Activated CD4-positive, alpha-beta T cell treated with anti-CD3 and anti-CD28 coated beads, Interleukin-2, Interleukin-6, amounts not matched to agents 100 ng/mL and 50 ng/mL, durations not matched to agents 16 hours and 8 hours (primary cell): ENCODE data around the gene GPR45.

Experiments
- DNase-seq: peaks from one replicate; pipeline ENCODE4 v3.0.0-alpha.2; 2020

The GPR45 gene

DNA sequence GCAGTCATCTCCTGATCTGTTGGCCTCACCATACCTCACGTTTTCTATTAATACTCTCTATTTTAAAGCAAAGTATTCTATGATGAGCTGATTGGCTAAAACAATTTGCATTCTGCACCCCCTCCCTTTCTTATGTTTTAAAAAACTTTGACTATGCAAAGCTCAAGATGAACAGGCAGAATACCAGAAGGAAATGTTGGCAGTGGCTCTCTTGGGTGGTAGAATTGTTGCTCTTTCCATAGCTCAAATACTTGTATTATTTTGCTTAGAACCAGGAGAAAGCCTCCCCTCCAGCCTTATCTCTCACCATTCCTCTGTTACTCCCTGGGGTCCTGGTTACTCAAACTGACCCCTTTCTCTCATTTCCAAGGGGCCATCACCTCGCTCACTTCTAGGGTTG, 14.4 kb downstream of the GPR45 start:
- DNase-seq, result no peak

DNA sequence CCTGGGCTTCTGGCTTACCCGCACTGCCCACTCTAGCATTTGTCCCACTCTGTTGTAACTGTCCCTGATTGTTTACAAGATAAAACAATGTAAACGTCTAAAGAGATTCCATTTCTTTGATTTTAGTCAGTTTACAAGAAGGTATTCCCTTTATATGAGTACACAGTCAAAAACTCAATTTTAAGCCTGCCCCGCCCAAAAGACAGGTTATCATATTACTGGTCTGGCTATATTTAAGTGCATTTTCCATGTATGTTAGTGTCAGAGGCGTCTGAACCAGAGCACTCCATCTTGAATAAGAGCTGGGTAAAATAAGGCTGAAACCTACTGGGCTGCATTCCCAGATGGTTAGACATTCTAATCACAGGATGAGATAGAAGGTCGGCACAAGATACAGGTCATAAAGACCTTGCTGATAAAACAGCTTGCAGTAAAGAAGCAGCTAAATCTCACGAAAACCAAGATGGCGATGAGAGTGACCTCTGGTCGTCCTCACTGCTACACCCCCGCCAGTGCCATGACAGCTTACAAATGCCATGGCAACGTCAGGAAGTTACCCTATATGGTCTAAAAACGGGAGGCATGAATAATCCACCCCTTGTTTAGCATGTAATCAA, 15.0 kb downstream of the GPR45 start:
- DNase-seq, result no peak

DNA sequence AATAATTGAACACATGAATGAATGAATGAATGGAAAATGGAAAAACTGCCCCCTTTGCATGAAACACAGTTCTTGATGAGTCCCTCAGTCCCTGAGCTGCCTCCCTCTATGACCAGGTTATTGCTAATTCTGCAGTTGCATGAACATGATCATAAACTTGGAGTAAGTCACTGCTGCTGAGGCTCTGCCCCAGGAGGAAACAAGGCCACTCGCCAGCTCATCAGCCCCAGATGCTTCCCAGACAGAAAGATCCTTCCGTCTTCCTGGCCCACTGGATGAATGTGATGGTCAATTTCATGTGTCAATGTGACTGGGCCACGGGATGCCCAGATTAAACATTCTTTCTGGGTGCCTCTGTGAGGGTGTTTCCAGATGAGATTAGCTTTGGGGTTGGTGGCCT, 16.4 kb downstream of the GPR45 start:
- no peak for DNase-seq

DNA sequence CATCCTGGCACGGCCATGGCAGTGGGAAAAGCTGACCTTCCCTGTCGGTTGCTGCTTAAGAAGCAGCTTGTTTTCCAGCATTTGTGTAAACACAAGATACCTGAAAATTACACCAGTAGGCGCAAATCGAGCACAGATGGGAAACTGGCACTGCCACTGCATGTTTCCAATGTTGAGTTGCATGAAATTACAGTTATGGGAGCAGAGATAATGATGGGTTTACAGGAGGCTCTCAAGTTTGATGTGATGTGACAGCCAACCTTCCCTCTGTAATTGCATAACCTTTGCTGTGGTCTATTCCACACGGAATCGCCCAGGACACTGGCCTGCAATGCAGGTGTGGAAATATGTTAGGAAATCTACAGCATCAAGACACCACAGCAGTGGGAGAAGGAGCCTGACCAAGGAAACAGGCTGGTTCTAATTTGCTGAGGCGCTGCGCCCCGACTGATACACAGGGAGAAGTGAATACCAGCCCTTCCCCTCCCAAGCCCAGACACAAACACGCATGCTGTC, 17.4 kb downstream of the GPR45 start:
- no peak for DNase-seq

DNA sequence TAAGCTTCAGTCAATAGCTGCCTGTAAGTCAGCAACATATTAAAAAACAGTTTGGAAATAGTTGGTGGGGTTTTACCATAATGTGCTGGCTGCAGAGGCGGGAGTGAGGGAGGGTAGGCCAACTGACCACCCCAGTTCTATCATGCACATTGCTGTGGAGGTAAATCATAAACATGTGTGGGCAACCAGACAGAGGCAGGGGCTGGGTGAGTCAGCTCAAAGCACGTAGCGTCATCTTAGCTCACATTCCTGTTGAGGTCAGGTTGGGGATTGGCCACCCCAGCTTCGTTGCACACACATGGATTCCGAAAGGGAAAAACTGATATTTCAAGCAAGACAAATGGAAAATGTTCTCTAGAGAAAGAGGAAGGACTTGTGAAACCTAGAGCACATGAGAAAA, 19.5 kb downstream of the GPR45 start:
- no peak for DNase-seq

DNA sequence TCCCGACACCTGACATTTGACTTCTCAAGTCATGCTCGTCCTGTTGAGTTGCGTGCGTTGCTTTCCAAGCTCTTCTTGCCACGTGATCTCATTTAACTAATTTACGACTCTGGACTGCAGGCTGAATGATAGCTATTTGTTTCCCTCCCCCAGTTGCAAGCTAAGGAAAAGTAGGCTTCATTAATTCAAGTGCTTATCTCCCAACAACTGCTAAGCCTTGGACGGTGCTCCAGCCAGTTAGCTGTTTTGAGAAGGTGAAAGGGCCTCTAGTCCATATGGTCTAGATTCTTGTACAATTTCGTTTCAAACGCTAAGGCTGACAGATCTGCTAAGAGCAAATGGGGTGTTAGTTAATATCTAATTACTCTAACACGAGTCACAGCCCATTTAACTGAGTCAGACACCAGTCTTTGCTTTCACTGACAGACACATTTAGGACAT, 21.1 kb downstream of the GPR45 start:
- no peak for DNase-seq

DNA sequence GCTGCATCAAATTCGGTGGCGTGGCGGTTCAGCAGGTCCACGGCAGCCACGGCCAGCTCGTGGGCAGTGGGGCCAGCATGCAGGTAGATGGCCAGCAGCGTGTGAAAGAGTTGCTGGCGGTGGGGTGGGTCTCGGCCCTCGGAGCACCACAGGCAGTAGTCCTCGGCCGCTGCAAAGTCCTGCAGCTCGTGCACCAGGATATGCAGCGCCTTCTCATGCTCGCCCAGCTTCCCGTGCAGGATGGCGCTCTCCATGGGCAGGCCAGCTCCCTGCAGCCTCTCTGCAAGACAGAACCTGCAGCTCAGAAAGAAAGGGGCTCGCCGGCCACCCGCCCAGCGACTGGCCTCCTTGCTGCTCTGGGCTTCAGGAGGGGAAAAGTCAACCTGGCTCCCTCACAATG, 27.9 kb downstream of the GPR45 start:
- DNase-seq, result no peak

DNA sequence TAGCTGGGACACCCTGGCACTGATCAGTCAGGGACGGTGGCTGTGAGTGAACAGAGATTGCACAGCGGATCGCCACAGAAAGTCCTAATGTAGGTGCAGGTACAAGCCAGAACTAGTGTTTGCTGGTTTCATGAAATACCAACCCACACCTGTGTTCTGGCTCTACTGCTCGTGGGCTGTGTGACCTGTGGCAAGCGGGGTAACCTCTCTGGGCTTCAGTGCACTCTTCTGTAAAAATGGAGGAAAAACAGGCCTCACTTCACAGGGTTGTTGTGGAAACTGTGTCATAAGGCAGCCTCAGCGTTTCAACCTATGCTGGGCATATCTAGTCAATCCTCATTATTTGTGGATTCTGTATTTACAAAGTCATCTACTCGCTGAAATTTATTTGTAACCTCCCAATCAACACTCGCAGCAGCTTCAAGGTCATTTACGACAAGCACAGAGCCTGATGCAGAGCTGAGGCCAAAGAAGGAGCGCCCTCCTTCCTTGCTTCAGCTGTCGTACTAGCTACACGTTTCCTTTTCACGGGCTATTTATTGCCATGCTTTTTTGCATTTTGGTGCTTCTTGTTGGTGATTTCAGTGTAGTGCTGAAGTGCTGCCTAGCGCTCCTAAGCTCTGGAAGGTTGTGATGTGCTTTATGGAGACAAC, 30.0 kb downstream of the GPR45 start:
- DNase-seq, result no peak

DNA sequence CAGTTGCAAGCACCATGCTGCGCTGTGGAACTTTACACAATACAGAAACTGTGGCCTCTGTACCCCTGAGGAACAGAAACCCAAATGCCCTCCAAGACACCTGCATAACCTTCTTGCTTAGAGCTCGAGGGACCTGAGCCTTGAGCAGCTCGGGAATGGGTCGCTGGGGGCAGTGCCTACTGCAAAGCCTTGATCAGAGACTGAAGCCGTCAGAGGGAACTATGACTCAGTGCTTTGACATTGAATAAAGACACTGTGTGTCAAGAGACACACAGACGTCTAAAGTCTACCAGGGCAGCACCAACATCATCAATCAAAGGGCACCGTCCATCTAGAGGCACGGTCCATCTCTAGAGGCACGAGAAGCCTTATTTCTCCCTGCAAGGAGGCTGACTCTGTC, 30.6 kb downstream of the GPR45 start:
- no peak for DNase-seq

DNA sequence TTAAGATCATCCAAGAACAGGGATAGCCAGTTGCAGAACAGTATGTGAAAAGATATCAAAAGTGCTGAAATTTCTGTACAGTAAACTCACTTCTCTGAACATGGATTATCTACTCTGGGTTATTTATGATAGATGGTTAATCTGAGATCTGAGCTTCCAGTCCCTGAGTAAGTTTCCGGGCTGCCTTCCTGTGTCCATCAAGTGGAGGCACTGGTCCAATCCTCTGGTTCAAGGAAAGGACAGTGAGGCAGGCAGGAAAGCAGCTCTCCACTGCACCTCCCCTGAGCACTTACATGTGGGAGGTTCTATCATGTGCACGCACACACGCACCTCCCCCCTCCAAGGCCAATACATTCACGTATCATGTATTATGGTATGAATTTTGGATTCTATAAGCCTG, 32.5 kb downstream of the GPR45 start:
- no peak for DNase-seq

DNA sequence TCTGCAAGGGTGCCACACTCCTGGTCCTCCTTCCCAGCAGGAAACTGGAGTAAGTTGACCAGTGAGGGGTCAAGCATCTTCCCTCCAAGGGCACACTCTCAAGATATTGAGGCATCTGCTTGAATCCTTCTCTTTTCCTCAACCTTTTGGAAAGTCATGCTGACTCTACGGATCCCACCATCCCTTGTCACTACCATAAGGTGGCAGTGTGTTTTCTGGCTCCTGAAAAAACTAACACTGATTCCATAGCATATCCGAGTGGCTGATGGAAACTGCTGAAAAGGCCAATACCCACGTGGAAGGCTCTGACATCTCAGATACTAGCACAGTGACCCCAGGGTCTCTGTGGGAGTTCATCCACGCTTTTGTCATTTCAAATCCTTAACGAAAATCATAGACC, 37.1 kb downstream of the GPR45 start:
- no peak for DNase-seq

DNA sequence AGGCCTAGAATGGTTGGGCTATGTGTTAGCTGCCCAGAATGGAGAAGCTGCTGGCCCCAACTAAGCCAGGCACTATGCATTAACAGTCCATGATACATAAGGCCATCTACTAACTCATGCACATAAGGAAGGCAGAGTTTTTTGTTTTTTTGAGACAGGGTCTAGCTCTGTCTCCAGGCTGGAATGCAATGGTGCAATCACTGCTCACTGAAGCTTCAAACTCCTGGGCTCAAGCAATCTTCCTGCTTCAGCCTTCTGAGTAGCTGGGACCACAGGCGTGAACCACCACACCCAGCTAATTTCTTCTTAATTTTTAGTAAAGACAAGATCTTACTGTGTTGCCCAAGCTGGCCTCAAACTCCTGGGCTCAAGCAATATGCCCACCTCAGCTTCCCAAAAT, 37.6 kb downstream of the GPR45 start:
- no peak for DNase-seq

DNA sequence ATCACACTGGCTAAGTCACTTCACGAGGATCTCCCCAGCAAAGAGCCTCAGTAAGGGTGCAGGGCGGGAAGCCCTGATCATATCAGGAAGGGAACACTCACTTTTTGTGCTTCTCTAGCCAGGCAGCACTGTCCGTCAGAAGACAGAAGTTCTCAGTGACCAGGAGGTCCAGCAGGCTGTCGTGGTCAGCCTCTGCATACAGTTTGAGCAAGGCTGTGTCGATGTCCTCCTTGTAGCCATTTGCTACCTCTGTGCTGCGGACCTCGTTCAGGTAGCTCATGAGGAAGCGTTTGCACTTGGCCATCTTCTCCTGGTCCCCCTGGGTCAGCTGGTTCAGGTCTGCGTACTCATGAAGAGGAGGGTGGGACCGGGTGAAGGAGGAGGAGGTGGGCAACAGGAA, 38.7 kb downstream of the GPR45 start:
- DNase-seq, result no peak

DNA sequence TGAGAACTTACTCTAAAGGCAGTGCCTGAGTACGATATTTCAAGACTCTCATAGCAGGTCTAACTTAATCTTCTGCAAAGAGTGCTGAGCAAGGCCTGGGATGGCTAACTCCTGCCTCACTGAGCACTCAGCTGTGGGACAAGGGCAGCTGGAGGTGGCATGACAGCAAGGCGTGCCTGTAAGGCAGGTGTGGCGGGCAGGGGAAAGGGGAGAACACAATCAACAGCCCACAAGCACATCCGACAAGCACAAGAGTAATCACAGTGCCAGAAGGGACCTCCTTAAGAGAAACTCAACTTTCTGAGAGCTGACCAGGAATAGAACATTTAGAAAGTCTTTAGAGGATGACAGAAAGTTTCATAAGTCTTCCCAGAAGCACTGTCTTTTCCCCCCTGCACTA, 42.0 kb downstream of the GPR45 start:
- DNase-seq, result no peak

DNA sequence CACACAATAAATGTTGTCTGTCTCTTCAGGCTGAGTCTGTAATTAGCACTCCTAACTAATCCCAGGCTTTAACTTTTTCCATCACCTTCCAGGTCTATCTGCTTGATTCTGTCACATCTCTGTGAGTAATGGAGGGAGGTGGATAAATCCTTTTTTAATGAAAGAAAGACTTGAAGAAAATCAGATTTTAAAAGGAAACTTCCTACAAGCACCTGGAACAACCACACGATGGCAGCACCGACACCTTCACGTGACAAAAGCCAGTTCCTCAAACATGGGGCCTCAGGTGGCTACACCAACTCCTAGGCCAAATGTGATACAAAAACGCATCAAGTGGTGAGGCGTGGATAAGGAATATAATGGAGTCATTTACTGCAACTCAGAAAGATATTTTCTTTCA, 46.1 kb downstream of the GPR45 start:
- DNase-seq, result peak; percentile 37

DNA sequence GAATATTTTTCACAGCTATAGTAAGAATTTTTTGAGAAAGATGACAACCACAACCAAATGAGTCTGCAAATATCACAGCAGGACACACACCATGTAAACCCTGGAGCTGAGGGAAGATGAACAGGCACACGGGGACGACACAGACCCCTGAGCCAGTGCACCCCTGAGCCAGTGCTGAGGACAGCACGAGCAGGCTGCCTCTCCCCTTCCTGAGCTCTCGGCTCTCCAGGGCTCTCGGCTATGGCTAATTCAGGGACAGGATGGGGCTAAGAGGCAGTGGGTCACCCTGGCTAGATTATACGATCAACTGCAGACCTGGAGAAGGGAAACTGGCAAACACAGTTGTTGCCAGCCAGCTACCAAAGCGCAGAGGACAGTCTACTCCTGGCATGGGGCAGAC, 46.6 kb downstream of the GPR45 start:
- DNase-seq, result no peak

DNA sequence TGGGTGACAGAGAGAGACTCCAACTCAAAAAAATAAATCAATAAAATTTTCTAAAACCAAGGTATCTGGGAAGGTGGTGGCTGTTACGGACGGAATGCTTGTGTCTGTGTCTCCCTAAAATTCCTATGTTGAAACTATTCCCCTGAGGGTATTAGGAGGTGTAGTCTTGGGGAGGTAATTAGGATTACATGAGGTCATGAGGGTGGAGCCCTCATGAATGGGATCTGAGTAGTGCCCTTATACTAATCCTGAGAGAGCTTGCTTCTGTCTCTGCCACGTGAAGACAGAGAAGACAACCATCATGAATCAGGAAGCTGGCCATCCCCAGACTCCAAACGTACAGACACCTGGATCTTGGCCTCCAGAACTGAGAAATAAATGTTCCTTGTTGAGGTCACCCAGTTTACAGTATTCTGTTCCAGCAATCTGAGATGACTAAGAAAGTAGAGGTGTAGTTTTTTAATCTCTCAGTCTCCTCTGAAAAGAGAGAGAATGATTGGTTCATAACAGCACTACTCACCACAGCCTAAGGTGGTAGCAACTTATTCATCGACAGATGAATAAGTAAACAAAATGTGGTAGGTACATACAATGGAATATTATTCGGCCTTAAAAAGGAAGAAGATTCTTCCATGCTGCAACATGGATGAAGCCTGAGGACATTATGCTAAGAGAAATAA, 49.6 kb downstream of the GPR45 start:
- no peak for DNase-seq

DNA sequence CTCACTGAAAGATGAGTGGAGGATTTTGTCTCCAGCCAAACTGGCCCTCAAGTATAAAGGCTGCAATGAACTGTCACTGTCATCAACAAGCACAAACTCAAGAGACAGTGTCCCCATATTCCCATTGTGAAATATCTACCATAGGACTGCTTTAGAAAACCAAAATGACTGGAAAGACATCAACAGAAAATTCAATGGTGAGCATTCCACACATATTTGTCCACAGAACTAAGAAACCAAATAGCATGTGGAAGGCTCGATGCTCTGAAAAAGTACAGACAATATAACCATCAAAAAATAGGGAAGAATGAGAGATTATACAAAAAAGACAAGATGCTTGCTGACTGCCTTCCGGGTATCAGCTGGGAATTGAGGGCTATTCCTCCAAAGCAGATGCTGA, 50.4 kb downstream of the GPR45 start:
- DNase-seq, result no peak
